ENCODE results near the gene MCF2L.

GRCh38 chr13:112970552-112971287 lies 1.7 kb downstream of the MCF2L start:
- TF ChIP-seq EZH2 (IDR thresholded peaks at IDR 0.05; ENCODE audit: low read length) (no peak), CTCF (optimal IDR thresholded peaks at IDR 0.05 in 1 of 3, IDR thresholded peaks at IDR 0.05 in 1 of 3, conservative IDR thresholded peaks at IDR 0.05 in 1 of 3; ENCODE audit: extremely low read depth in 1 of 3, insufficient read depth in 2 of 3, low read length in 3 of 3) (no peak)

All from keratinocyte (primary cell).